ENCODE data around the gene ANKRD1.

Gene ANKRD1

GRCh38 chr10:90935581-90936275, 14.8 kb upstream of the ANKRD1 start:
- ATAC-seq: no peak

- ATAC-seq: no peak
Measured at GRCh38 chr10:90930971-90931871, 10.3 kb upstream of the ANKRD1 start.

- no peak for ATAC-seq
Measured at GRCh38 chr10:90930070-90930837, 9.4 kb upstream of the ANKRD1 start.

GRCh38 chr10:90929179-90929578, 8.3 kb upstream of the ANKRD1 start:
- ATAC-seq: no peak

GRCh38 chr10:90927293-90927692, 6.4 kb upstream of the ANKRD1 start:
- no peak for ATAC-seq

- ATAC-seq: no peak
Measured at GRCh38 chr10:90925079-90926029, 4.5 kb upstream of the ANKRD1 start.

- ATAC-seq: no peak
Measured at GRCh38 chr10:90924552-90924951, 3.7 kb upstream of the ANKRD1 start.

GRCh38 chr10:90923111-90923731, 2.3 kb upstream of the ANKRD1 start:
- ATAC-seq: no peak

GRCh38 chr10:90921906-90922305, 1.0 kb upstream of the ANKRD1 start:
- ATAC-seq: no peak

- ATAC-seq: no peak
Measured at GRCh38 chr10:90919683-90920574, 958 bp downstream of the ANKRD1 start.

GRCh38 chr10:90917968-90918318, 2.9 kb downstream of the ANKRD1 start:
- no peak for ATAC-seq

- no peak for ATAC-seq
Measured at GRCh38 chr10:90917238-90917967, 3.5 kb downstream of the ANKRD1 start.

GRCh38 chr10:90916392-90917237, 4.3 kb downstream of the ANKRD1 start:
- no peak for ATAC-seq

GRCh38 chr10:90915766-90916075, 5.2 kb downstream of the ANKRD1 start:
- no peak for ATAC-seq

GRCh38 chr10:90914992-90915765, 5.7 kb downstream of the ANKRD1 start:
- no peak for ATAC-seq

- ATAC-seq: no peak
Measured at GRCh38 chr10:90913774-90914420, 7.0 kb downstream of the ANKRD1 start.

- no peak for ATAC-seq
Measured at GRCh38 chr10:90912854-90913479, 7.9 kb downstream of the ANKRD1 start.

Data from activated CD4-positive, CD25-positive, alpha-beta regulatory T cell treated with anti-CD3 and anti-CD28 coated beads, Interleukin-2, amount 50 U/mL, for 24 hours (primary cell).